CD4-positive, alpha-beta T cell treated with Interleukin-15 for 1 hour (primary cell): Measurements from ENCODE around the gene TTC28.

ENCODE experiments used
- DNase-seq: peaks from one replicate; pipeline ENCODE4 v3.0.0-alpha.2; 2020

Gene TTC28

DNA sequence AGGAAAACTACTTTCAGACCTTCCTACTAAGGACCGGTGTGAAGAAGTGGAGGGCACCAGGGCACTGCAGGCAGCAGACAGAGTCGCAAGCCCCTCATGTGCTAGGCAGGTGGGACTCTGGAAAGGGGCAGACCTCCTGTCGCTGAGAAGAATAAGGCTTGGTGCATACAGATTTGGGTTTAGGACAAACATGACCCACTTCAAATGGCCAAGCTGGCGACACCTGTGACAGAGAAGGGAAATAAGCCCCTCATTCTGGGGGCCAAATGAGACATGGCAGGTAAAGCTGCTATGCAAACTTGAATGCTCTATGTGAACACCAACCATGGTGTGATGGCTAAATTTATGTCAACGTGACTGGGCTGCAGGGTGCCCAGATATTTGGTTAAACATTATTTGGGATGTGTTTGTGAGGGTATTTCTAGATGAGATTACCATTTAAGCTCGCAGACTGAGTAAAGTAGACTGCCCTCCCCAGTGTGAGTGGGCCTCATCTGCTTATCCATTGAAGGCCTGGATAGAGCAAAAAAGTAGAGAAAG lies 648.2 kb downstream of the TTC28 start:
- no peak for DNase-seq

DNA sequence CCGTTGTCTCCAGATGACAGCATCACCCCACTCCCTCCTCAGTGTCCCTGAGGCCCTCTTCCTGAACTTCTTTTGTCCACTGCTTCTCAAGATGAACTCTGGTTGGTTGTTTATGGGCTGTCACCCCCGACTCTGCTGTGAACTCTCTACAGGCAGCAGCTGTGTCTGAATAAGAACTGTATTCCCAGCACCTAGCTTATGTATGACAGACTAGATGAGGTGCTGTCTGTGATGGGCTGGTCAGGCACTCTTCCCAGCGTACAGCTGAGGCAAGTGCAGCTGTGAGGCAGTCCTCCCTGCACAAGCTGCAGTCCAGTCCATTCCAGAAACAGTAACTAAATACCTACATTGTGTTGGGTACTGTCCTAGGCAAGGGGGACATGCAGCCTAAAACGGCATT lies 649.2 kb downstream of the TTC28 start:
- DNase-seq: no peak

DNA sequence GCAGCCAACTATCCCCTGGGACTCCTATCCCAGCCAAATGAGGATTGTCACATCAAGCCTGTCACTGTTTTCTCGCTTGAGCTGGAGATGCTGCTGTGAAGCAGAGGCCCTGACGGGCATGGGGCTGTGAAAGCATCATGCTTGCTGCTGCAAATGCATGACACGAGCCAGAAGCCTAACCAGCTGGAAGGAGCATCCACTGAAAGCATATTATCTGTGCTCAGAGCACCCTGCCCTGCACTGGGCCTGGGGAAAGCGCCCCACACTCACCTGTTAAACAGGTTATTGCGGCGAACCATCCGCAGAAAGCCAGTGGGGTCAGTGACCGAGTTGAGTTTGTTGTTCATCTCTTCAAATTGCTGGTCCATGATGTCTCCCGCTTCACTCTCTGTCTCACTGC lies 649.7 kb downstream of the TTC28 start:
- DNase-seq: no peak

DNA sequence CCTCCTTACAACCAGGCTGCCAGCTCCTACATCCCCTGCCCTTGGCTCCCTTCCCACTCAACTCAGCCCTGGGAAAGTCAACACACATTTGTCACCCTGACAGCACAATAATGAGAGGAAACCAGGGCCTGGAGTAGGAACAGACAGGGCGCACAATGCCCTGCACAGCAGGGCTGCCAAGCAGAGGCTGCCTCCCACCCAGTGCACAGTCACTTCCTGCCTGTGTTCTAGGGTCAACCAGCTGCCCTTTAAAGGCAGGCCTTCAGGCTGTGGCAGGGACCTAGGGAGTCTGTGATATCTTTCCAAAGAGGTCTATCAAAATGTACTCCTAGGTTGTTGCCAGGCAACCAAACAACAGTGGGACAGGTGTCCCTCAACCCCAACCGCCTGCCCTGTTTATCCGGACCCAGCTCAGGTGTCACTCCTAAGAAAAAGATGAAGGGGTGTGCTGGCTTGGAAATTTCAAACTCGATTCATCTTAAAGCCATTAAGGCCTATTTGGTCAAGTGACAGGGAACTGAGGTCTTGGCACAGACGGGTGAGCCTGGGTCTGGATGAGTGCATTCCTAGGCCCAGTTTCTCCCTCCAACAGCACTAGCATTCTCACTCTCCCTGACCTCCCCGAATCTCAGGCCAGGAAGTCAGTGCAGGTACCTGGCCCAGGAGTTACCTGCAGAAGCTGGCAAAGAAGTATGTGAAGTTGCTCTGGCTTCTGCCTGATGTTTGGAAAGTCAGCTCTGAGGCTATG lies 650.3 kb downstream of the TTC28 start:
- no peak for DNase-seq

- no peak for DNase-seq
These were observed 651.9 kb downstream of the TTC28 start for GRCh38 chr22:28027453-28028448.

GRCh38 chr22:28025866-28026575 lies 653.6 kb downstream of the TTC28 start:
- no peak for DNase-seq

DNA sequence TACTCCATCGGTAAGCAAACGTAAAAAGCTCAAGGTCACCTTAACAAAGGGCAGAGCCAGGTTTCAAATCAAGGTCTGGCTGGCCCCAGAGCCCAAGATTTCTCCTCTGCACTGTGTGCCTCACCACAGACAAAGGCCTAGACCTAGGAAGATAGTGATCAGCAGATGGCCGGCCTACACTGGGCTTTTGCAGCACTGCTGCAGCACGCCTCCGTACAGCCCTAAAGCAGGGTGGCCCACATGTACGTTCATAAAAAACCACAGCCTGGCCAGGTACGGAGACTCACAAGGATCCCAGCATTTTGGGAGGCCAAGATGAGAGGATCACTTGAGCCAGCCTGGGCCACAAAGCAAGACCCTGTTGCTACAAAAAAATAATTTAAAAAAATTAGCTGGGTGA lies 654.3 kb downstream of the TTC28 start:
- no peak for DNase-seq

GRCh38 chr22:28024422-28024888 lies 655.2 kb downstream of the TTC28 start:
- DNase-seq: no peak

DNA sequence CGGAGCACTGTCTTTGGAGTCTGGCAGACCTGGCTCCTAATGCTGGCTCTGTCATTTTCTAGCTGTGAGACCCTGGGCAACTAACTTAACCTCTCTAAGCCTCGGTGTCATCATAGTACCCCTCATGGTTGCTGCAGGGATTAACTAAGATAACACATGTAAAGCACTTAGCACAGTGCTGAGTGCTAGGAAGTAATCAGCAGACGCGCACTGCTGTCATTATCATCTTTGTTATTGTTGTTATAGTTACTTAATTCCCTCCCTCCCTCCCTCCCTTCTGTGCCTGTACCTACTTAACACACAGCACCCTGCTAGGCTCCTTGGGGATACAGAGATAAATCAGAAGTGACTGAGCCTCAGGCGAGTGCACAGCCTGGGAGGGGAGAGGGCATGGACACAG lies 655.9 kb downstream of the TTC28 start:
- no peak for DNase-seq

DNA sequence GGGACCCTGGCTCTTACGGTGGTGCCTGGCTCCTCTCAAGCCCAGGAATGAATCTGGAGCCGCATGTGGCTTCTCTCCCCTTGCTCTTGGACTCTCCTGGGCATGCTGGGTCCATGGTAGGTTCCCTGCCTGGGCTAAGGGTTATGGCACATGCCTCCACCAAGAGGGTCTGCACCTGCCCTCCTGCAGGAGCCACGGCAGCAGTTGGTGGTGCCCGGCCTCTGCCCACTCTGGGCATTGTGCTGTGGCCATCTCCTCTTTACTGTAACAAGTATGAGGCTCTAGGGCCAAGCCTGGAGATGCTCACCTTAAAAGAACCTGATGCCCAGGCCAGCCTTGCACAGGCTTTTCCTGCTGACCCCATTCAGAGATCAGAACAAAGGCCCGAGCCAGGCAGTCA lies 656.6 kb downstream of the TTC28 start:
- no peak for DNase-seq

GRCh38 chr22:28021998-28022660 lies 657.5 kb downstream of the TTC28 start:
- DNase-seq: no peak

DNA sequence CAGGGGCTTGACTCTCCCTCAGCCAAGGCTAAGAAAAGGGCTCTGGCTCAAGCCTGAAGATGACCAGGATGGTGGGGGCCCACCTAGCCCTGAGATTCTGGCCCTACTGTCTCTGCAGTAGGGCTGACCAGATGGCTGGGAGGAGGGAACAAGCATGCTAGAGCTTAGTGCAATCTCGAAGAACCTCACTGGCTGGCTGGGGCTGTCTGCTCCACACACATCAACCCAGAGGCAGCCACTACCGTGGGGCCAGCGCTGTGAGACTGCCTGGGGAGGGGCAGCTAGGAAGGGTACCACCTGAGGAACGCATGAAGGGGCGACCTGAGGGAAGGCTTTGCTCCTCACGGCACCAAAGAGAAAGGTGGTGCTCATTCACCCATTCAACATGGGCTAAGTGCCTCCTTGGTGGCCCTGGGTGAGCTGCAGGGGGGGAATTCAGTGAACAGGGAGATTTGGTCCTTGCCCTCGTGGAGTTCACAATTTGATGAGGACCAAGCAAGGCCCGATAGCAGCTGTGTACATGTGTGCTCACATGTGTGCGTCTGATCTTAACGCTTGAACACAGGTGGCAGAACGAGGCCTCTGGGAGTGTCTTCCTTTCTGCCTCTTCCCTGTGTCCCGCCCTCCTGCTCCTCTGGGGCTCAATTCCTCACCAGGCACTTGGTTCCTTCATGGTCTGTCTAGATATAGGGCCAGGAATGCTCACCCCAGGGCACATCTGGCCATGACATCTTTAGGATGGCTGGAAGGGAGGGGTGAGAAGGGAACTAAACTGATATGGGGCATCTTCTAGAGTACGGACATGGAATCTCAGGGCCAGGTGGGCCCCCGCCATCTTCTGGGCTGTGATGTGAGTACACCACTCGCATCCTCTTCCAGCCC lies 658.3 kb downstream of the TTC28 start:
- no peak for DNase-seq

- peak; percentile 29 for DNase-seq
These were observed 659.5 kb downstream of the TTC28 start for GRCh38 chr22:28019881-28020861.

DNA sequence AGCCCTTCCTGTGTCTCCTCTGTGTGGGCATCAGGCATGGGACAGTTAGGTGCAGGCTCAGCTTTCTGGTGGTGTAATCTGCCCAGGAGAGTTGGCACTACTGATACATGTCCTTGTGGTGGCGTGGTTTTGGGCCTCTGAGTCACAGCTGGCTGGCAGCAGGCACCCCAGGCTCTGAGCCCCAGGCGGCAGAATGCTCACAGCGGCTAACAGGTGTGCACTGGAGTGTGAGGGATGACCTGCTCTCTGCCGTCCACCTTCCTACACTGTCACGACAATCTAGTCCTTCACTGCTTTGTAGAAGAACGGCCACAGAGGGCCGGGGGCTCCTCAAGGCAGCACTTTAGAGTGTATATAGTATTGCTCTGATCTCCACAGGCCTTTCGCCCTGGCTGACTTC lies 660.3 kb downstream of the TTC28 start:
- no peak for DNase-seq

DNA sequence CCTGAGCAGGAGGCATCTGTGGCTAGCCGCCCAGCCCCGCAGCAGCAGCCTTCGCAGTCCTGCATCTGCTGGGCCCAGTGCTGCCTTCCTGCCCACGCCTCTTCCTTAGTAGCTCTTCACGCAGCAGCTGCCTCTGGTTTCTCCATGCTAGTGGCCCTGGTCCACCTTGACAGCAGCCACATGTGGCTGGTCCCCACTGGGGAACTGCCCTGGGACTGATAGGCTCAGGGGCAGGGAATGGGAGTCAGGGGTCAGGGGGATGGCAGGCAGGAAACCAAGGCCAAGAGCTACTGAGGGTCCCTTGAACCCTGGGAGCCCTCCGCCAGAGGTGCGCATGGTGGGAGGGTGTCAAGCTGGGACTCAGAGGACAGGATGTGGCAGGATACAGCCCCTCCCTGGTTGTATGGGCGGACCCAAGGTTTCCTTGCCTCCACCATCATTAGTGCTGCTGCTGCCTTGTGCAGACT lies 661.1 kb downstream of the TTC28 start:
- no peak for DNase-seq

DNA sequence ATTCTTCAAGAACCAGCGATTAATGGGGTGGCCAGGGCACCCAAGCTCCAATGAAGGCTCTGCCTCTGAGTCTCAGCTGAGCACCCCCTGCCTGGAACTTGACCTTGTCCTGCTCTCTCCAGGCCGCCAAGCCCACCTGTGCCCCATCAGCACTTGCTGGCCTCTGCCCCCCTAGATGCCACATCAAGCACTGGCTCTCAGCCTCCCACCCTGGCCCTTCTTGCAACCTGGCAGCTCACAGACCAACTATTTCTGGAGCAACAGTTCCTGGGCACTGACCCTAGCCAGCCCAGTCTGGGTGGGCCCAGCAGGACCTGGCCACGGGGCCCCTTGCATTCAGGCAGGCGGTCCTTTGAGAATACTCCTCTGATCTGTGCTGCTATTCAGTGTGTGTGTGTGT lies 661.8 kb downstream of the TTC28 start:
- no peak for DNase-seq

- no peak for DNase-seq
These were observed 662.2 kb downstream of the TTC28 start for GRCh38 chr22:28017558-28017820.

GRCh38 chr22:28016781-28017557 lies 662.7 kb downstream of the TTC28 start:
- peak; percentile 10 for DNase-seq
